Liver (tissue), 9 donors: ENCODE measurements around the gene AGBL4. TPM values are rescaled to one million over a fixed set of nuclear protein-coding genes. Genes with fewer than 3 reads are reported as not detected.

Source experiments
- DNase-seq: peaks from one replicate; pipeline ENCODE4 v3.0.0-alpha.2; 2017; ENCODE audit warnings: low spot score
- H3K27ac ChIP-seq, 2 donors: one replicate each; pipeline ENCODE4 v1.7.0; 2013; ENCODE audit warnings: inconsistent platforms in 2 of 2, low read length in 2 of 2, control low read depth in 1 of 2, low read depth in 1 of 2, mild to moderate bottlenecking in 1 of 2
- H3K27me3 ChIP-seq, 4 donors: one replicate each; pipeline versions ENCODE4 v1.6.1 to v1.7.0; 2013; ENCODE audit warnings: low read length in 3 of 4, inconsistent platforms in 1 of 4, mild to moderate bottlenecking in 1 of 4, moderate library complexity in 1 of 4; ENCODE audit not compliant: control insufficient read depth in 4 of 4, insufficient read depth in 4 of 4
- H3K36me3 ChIP-seq, 4 donors: one replicate each; pipeline versions ENCODE4 v1.6.1 to v1.7.0; 2013; ENCODE audit warnings: low read length in 3 of 4, mild to moderate bottlenecking in 3 of 4, low read depth in 1 of 4, moderate library complexity in 1 of 4; ENCODE audit not compliant: control insufficient read depth in 4 of 4, insufficient read depth in 3 of 4
- H3K4me1 ChIP-seq, 4 donors: one replicate each; pipeline versions ENCODE4 v1.6.1 to v1.7.0; 2013; ENCODE audit warnings: low read length in 3 of 4, mild to moderate bottlenecking in 3 of 4, moderate library complexity in 1 of 4; ENCODE audit not compliant: control insufficient read depth in 4 of 4, insufficient read depth in 4 of 4
- H3K4me3 ChIP-seq, 3 donors: one replicate each; pipeline versions ENCODE4 v1.6.1 to v1.7.0; 2013; ENCODE audit warnings: low read length in 3 of 3, control low read depth in 1 of 3, low read depth in 1 of 3, mild to moderate bottlenecking in 1 of 3
- H3K9ac ChIP-seq, 2 donors: one replicate each; pipeline ENCODE4 v1.7.0; 2013; ENCODE audit warnings: low read length in 2 of 2, mild to moderate bottlenecking in 2 of 2, moderate library complexity in 2 of 2, control low read depth in 1 of 2, low read depth in 1 of 2
- H3K9me3 ChIP-seq, 4 donors: one replicate each; pipeline versions ENCODE4 v1.6.1 to v1.7.0; 2013; ENCODE audit warnings: low read length in 3 of 4; ENCODE audit not compliant: control insufficient read depth in 4 of 4
- EGR1 ChIP-seq, 2 donors: IDR thresholded peaks; 2 replicates each; pipeline ENCODE4 v1.6.1; 2016 to 2018; ENCODE audit warnings: antibody characterized with exemption in 2 of 2, low read depth in 2 of 2
- FOXA1 ChIP-seq: IDR thresholded peaks from 2 replicates; pipeline ENCODE4 v1.6.1; 2016; ENCODE audit warnings: antibody characterized with exemption
- FOXA2 ChIP-seq: IDR thresholded peaks from 2 replicates; pipeline ENCODE4 v1.6.1; 2016; ENCODE audit warnings: antibody characterized with exemption
- GABPA ChIP-seq, 2 donors: IDR thresholded peaks in 1 of 2; conservative IDR thresholded peaks in 1 of 2; 2 replicates each; pipeline ENCODE4 v1.6.1; 2016; ENCODE audit warnings: antibody characterized with exemption in 2 of 2, mild to moderate bottlenecking in 1 of 2, moderate library complexity in 1 of 2
- HNF4A ChIP-seq, 2 donors: conservative IDR thresholded peaks; 2 replicates each; pipeline ENCODE4 v1.6.1; 2016; ENCODE audit warnings: antibody characterized with exemption in 2 of 2, mild to moderate bottlenecking in 2 of 2
- HNF4G ChIP-seq: IDR thresholded peaks from 2 replicates; pipeline ENCODE4 v1.6.1; 2016; ENCODE audit warnings: antibody characterized with exemption
- JUND ChIP-seq, 2 donors: IDR thresholded peaks; 2 replicates each; pipeline ENCODE4 v1.6.1; 2016; ENCODE audit warnings: antibody characterized with exemption in 2 of 2
- NR2F2 ChIP-seq: IDR thresholded peaks from 2 replicates; pipeline ENCODE4 v1.6.1; 2016; ENCODE audit warnings: antibody characterized with exemption
- RAD21 ChIP-seq, 2 donors: IDR thresholded peaks; 2 replicates each; pipeline ENCODE4 v1.6.1; 2016; ENCODE audit warnings: antibody characterized with exemption in 2 of 2, mild to moderate bottlenecking in 2 of 2
- RXRA ChIP-seq, 2 donors: IDR thresholded peaks; 2 replicates each; pipeline ENCODE4 v1.6.1; 2017 to 2018; ENCODE audit warnings: antibody characterized with exemption in 2 of 2, mild to moderate bottlenecking in 1 of 2
- SP1 ChIP-seq: IDR thresholded peaks from 2 replicates; pipeline ENCODE4 v1.6.1; 2018; ENCODE audit warnings: antibody characterized with exemption, mild to moderate bottlenecking
- TAF1 ChIP-seq: conservative IDR thresholded peaks from 2 replicates; pipeline ENCODE4 v1.6.1; 2016; ENCODE audit warnings: antibody characterized with exemption, mild to moderate bottlenecking
- YY1 ChIP-seq: IDR thresholded peaks from 2 replicates; pipeline ENCODE4 v1.6.1; 2016; ENCODE audit warnings: antibody characterized with exemption, mild to moderate bottlenecking
- WGBS: extraction: QIAGEN DNeasy Blood & Tissue Kit; methylation state at CpG from one replicate; pipeline ENCODE4 v1.1.7; 2013; 5-methylcytosine and 5-hydroxymethylcytosine counted together
- polyA plus RNA-seq, 2 donors: library from polyadenylated mRNA; stranded (reverse) in 1 of 2; unstranded in 1 of 2; fragments of 200-250 nt in 1 of 2; fragments of >200 nt in 1 of 2; fragmentation: Nextera tagmentation in 1 of 2; extraction: Ambion mirVana in 1 of 2; gene quantifications; one replicate each; pipeline versions ENCODE4 v1.2.1 to v1.2.3, GENCODE V29; 2013 to 2015
- total RNA-seq, 2 donors: library from RNA; depleted of rRNA; stranded (reverse); fragments of >200 nt; gene quantifications; one replicate each; pipeline ENCODE4 v1.2.3, GENCODE V29; 2014
- TF ChIP-seq, protein P1 (sequence below): IDR thresholded peaks from 2 replicates; pipeline ENCODE4 v1.6.1; 2016; ENCODE audit warnings: antibody characterized with exemption
- TF ChIP-seq, protein P2 (sequence below): IDR thresholded peaks from 2 replicates; pipeline ENCODE4 v1.6.1; 2016; ENCODE audit warnings: antibody characterized with exemption
- TF ChIP-seq, protein P3 (sequence below): fragments of 150-350 bp; IDR thresholded peaks from 2 replicates; pipeline ENCODE4 v1.5.1; 2017; ENCODE audit warnings: improper control_type of control experiment, low read depth, low read length; ENCODE audit not compliant: missing input control
- TF ChIP-seq, protein P4 (sequence below): IDR thresholded peaks from 2 replicates; pipeline ENCODE4 v1.6.1; 2016; ENCODE audit warnings: antibody characterized with exemption, mild to moderate bottlenecking
- TF ChIP-seq, protein P5 (sequence below): IDR thresholded peaks from 2 replicates; pipeline ENCODE4 v1.6.1; 2016; ENCODE audit warnings: antibody characterized with exemption
- donor health status: healthy.
- donor health status: healthy.
- donor health status: healthy.
- donor health status: healthy.
- donor health status: healthy.

The AGBL4 gene
- total and polyA plus RNA-seq, 4 donors, result 0.75 to 0.76 TPM; not detected in 2

DNA sequence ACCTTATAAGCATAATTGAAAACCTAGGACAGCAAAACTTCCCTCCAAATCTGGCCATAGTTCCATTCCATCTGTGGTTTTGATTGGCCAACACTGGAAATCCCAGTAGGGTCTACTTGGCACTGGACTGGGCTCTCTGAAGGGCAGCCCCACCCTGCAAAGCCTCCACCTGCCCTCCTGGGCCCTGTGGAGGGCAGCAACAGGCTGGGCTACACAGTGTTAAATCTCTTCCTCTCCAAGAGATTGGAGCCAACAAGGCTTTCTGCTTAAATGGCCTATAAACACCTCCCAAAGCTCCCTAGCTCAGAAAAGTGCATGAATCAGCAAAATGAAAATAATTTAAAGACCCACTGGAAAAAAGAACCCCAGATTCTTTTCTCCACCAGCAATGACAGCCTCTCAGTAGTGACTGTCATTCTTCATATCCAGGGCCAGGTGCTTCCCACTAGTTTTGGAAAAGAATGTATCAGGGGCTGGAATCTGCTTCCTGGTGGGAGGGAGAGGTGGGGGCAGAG lies 1305.6 kb downstream of the AGBL4 start (continued):
- TF ChIP-seq, protein P1, sequence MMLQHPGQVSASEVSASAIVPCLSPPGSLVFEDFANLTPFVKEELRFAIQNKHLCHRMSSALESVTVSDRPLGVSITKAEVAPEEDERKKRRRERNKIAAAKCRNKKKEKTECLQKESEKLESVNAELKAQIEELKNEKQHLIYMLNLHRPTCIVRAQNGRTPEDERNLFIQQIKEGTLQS, result no peak
- TF ChIP-seq, protein P2, sequence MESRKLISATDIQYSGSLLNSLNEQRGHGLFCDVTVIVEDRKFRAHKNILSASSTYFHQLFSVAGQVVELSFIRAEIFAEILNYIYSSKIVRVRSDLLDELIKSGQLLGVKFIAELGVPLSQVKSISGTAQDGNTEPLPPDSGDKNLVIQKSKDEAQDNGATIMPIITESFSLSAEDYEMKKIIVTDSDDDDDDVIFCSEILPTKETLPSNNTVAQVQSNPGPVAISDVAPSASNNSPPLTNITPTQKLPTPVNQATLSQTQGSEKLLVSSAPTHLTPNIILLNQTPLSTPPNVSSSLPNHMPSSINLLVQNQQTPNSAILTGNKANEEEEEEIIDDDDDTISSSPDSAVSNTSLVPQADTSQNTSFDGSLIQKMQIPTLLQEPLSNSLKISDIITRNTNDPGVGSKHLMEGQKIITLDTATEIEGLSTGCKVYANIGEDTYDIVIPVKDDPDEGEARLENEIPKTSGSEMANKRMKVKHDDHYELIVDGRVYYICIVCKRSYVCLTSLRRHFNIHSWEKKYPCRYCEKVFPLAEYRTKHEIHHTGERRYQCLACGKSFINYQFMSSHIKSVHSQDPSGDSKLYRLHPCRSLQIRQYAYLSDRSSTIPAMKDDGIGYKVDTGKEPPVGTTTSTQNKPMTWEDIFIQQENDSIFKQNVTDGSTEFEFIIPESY, result no peak
- TF ChIP-seq NR2F2 (no peak), YY1 (no peak)

DNA sequence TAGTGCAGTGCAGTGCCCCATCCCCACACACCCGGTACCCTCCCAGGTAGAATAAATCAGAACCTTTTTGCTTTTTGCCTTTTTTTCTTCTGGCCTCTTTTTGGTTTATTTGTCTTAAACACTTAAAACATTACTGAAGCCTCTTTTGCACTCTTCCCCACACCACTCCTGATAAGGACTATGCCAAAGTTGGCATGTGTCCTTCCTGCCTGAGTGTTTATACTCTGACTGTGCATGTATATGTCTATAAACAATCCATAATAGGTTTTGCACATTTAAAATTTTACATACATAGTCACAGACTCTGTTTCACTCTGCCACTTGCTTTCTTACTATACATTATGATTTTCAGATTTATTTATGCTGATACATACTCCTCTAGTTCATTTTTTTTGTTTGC lies 1306.7 kb downstream of the AGBL4 start:
- H3K9ac ChIP-seq, result no peak overlapping the region
- H3K27ac ChIP-seq, result no peak overlapping the region
- no peaks in the 10 kb centered on the region for H3K4me1 ChIP-seq
- 98% methylated on average over 1 of the region's 1 CpG for WGBS
- H3K27me3 ChIP-seq, result no peaks in the 10 kb centered on the region
- H3K4me3 ChIP-seq, result no peak overlapping the region
- no peaks in the 10 kb centered on the region for H3K36me3 ChIP-seq
- TF ChIP-seq RXRA (IDR thresholded peaks at IDR 0.05), result no peak
- TF ChIP-seq SP1, result no peak
- no peak for TF ChIP-seq HNF4G
- no peak for TF ChIP-seq GABPA (IDR thresholded peaks at IDR 0.05 in 1 of 2, conservative IDR thresholded peaks at IDR 0.05 in 1 of 2)
- TF ChIP-seq TAF1, result no peak
- TF ChIP-seq, protein P3, sequence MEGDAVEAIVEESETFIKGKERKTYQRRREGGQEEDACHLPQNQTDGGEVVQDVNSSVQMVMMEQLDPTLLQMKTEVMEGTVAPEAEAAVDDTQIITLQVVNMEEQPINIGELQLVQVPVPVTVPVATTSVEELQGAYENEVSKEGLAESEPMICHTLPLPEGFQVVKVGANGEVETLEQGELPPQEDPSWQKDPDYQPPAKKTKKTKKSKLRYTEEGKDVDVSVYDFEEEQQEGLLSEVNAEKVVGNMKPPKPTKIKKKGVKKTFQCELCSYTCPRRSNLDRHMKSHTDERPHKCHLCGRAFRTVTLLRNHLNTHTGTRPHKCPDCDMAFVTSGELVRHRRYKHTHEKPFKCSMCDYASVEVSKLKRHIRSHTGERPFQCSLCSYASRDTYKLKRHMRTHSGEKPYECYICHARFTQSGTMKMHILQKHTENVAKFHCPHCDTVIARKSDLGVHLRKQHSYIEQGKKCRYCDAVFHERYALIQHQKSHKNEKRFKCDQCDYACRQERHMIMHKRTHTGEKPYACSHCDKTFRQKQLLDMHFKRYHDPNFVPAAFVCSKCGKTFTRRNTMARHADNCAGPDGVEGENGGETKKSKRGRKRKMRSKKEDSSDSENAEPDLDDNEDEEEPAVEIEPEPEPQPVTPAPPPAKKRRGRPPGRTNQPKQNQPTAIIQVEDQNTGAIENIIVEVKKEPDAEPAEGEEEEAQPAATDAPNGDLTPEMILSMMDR, result no peak
- TF ChIP-seq FOXA1, result no peak
- no peak for TF ChIP-seq NR2F2
- TF ChIP-seq, protein P1, result no peak
- TF ChIP-seq, protein P2, result no peak
- TF ChIP-seq RAD21 (IDR thresholded peaks at IDR 0.05), result no peak
- no peak for TF ChIP-seq FOXA2
- TF ChIP-seq HNF4A (conservative IDR thresholded peaks at IDR 0.05), result no peak
- TF ChIP-seq, protein P4, sequence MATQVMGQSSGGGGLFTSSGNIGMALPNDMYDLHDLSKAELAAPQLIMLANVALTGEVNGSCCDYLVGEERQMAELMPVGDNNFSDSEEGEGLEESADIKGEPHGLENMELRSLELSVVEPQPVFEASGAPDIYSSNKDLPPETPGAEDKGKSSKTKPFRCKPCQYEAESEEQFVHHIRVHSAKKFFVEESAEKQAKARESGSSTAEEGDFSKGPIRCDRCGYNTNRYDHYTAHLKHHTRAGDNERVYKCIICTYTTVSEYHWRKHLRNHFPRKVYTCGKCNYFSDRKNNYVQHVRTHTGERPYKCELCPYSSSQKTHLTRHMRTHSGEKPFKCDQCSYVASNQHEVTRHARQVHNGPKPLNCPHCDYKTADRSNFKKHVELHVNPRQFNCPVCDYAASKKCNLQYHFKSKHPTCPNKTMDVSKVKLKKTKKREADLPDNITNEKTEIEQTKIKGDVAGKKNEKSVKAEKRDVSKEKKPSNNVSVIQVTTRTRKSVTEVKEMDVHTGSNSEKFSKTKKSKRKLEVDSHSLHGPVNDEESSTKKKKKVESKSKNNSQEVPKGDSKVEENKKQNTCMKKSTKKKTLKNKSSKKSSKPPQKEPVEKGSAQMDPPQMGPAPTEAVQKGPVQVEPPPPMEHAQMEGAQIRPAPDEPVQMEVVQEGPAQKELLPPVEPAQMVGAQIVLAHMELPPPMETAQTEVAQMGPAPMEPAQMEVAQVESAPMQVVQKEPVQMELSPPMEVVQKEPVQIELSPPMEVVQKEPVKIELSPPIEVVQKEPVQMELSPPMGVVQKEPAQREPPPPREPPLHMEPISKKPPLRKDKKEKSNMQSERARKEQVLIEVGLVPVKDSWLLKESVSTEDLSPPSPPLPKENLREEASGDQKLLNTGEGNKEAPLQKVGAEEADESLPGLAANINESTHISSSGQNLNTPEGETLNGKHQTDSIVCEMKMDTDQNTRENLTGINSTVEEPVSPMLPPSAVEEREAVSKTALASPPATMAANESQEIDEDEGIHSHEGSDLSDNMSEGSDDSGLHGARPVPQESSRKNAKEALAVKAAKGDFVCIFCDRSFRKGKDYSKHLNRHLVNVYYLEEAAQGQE, result no peak
- TF ChIP-seq EGR1 (IDR thresholded peaks at IDR 0.05; ENCODE audit: low read depth in 2 of 2), result no peak
- TF ChIP-seq JUND (IDR thresholded peaks at IDR 0.05), result no peak
- TF ChIP-seq, protein P5, sequence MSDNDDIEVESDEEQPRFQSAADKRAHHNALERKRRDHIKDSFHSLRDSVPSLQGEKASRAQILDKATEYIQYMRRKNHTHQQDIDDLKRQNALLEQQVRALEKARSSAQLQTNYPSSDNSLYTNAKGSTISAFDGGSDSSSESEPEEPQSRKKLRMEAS, result no peak
- no peak for TF ChIP-seq YY1
- no peaks in the 10 kb centered on the region for H3K9me3 ChIP-seq
- DNase-seq, result no peak
